Activated CD4-positive, alpha-beta T cell treated with anti-CD3 and anti-CD28 coated beads, Interleukin-2, Interleukin-6, amounts not matched to agents 100 ng/mL and 50 ng/mL, durations not matched to agents 16 hours and 8 hours (primary cell): ENCODE results near the gene ENDOV.

ENCODE experiments used
- DNase-seq: peaks from one replicate; pipeline ENCODE4 v3.0.0-alpha.2; 2020

Gene ENDOV

GRCh38 chr17:80432350-80432955, 17.5 kb downstream of the ENDOV start:
- no peak for DNase-seq

GRCh38 chr17:80432961-80433550, 18.1 kb downstream of the ENDOV start:
- DNase-seq = no peak

GRCh38 chr17:80433916-80434666, 19.1 kb downstream of the ENDOV start:
- no peak for DNase-seq

- DNase-seq = no peak
Measured at GRCh38 chr17:80437532-80437931, 22.6 kb downstream of the ENDOV start.

GRCh38 chr17:80438806-80439205, 23.8 kb downstream of the ENDOV start:
- DNase-seq = no peak

- DNase-seq = no peak
Measured at GRCh38 chr17:80439499-80439898, 24.5 kb downstream of the ENDOV start.

GRCh38 chr17:80441133-80441578, 26.2 kb downstream of the ENDOV start:
- DNase-seq = peak; percentile 51

- no peak for DNase-seq
Measured at GRCh38 chr17:80441598-80442322, 26.8 kb downstream of the ENDOV start.

- no peak for DNase-seq
Measured at GRCh38 chr17:80442323-80442659, 27.3 kb downstream of the ENDOV start.

- no peak for DNase-seq
Measured at GRCh38 chr17:80442764-80443163, 27.8 kb downstream of the ENDOV start.

- no peak for DNase-seq
Measured at GRCh38 chr17:80443498-80443897, 28.5 kb downstream of the ENDOV start.

- no peak for DNase-seq
Measured at GRCh38 chr17:80443916-80444643, 29.1 kb downstream of the ENDOV start.

- DNase-seq = no peak
Measured at GRCh38 chr17:80444644-80444979, 29.6 kb downstream of the ENDOV start.

- DNase-seq = no peak
Measured at GRCh38 chr17:80445007-80445725, 30.2 kb downstream of the ENDOV start.

GRCh38 chr17:80445726-80446110, 30.8 kb downstream of the ENDOV start:
- DNase-seq = no peak

GRCh38 chr17:80446645-80447405, 31.9 kb downstream of the ENDOV start:
- no peak for DNase-seq

GRCh38 chr17:80447790-80448189, 32.8 kb downstream of the ENDOV start:
- DNase-seq = no peak

- no peak for DNase-seq
Measured at GRCh38 chr17:80449194-80449929, 34.4 kb downstream of the ENDOV start.

GRCh38 chr17:80449930-80450576, 35.1 kb downstream of the ENDOV start:
- no peak for DNase-seq

GRCh38 chr17:80451104-80451775, 36.3 kb downstream of the ENDOV start:
- no peak for DNase-seq
